Nephron progenitor cell (in vitro differentiated cells): ENCODE data around the gene SOCS6.

Source experiments
- DNase-seq: peaks from one replicate; pipeline ENCODE4 v3.0.0; 2021
- H3K27ac Mint-ChIP-seq: 2 replicates; pipeline ENCODE4 v1.8.0; 2021; ENCODE audit warnings: mild to moderate bottlenecking, moderate library complexity, mixed read lengths
- H3K27me3 Mint-ChIP-seq: 2 replicates; pipeline ENCODE4 v1.8.0; 2021; ENCODE audit warnings: mild to moderate bottlenecking, low read depth, mixed read lengths; ENCODE audit not compliant: poor library complexity
- H3K36me3 Mint-ChIP-seq: 2 replicates; pipeline ENCODE4 v1.8.0; 2021; ENCODE audit warnings: low read depth, mixed read lengths
- H3K4me1 Mint-ChIP-seq: 2 replicates; pipeline ENCODE4 v1.8.0; 2021; ENCODE audit warnings: mixed read lengths
- H3K4me3 Mint-ChIP-seq: 2 replicates; pipeline ENCODE4 v1.8.0; 2021; ENCODE audit warnings: mild to moderate bottlenecking, moderate library complexity, mixed read lengths
- H3K9me3 Mint-ChIP-seq: 2 replicates; pipeline ENCODE4 v1.8.0; 2021; ENCODE audit warnings: mild to moderate bottlenecking, moderate library complexity, mixed read lengths
- CTCF ChIP-seq: fragments of 200-600 bp; sonication (generic); IDR thresholded peaks from 2 replicates; pipeline ENCODE4 v1.5.0; 2021; ENCODE audit warnings: antibody characterized with exemption

SOCS6 gene

DNA sequence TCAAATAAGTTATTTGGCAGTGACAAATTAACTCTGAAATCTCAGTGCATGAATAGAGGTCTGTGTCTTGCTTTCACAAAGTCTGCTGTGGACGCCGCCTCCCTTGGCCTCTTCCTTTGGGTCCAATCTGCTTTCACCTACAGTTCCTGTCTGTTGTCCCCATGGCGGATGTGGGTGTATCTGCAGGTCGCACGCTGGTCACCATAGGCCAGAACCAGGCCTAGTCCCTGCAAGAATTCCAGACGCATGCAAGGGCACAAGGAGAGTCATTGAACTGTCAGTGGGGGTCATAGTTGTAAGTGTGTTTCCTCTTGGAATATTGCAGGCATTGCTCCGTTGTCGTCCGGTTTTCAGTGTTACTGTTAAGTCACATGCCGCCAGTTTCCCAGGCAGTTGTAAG lies 7.4 kb downstream of the SOCS6 start:
- no peak for TF ChIP-seq CTCF
- Mint-ChIP-seq H3K9me3 (peaks cover 6% of the 10 kb centered on the region), H3K27me3 (no peaks in the 10 kb centered on the region), H3K27ac (peak overlapping the region; percentile 88), H3K36me3 (peaks cover 32% of the 10 kb centered on the region), H3K4me3 (no peak overlapping the region), H3K4me1 (peaks cover 58% of the 10 kb centered on the region)
- DNase-seq, result no peak

DNA sequence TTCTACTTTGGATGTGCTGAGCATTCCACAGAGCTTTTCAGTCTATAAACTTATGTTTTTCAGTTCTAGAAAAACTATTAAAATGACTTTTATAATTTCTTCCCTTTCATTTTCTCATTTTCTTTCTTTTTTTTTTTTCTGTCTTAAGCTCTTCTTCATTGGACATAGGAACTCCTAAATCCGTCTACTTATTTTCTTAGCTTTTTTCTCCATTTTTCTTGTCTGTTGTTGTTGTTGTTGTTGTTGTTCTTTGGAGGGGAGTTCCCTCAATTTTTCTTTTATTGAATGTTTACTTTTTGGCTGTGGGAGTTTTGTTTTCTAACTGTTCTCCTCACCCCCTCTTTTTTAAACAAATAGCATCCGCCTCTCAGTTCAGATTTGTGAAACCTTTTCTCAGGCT lies 7.9 kb downstream of the SOCS6 start:
- H3K27ac Mint-ChIP-seq, result peak overlapping the region; percentile 88
- H3K9me3 Mint-ChIP-seq, result peaks cover 6% of the 10 kb centered on the region
- no peak for DNase-seq
- no peaks in the 10 kb centered on the region for H3K27me3 Mint-ChIP-seq
- H3K4me3 Mint-ChIP-seq, result no peak overlapping the region
- peaks cover 53% of the 10 kb centered on the region for H3K4me1 Mint-ChIP-seq
- H3K36me3 Mint-ChIP-seq, result peaks cover 28% of the 10 kb centered on the region
- no peak for TF ChIP-seq CTCF

GRCh38 chr18:70299393-70299792 lies 10.5 kb downstream of the SOCS6 start:
- Mint-ChIP-seq H3K9me3 (peaks cover 20% of the 10 kb centered on the region), H3K27me3 (no peaks in the 10 kb centered on the region), H3K27ac (no peak overlapping the region), H3K36me3 (peaks cover 35% of the 10 kb centered on the region), H3K4me1 (peaks cover 30% of the 10 kb centered on the region), H3K4me3 (no peak overlapping the region)
- no peak for TF ChIP-seq CTCF
- no peak for DNase-seq

- Mint-ChIP-seq H3K9me3 (peaks cover 31% of the 10 kb centered on the region), H3K27ac (no peak overlapping the region), H3K4me1 (peaks cover 7% of the 10 kb centered on the region), H3K4me3 (no peak overlapping the region), H3K36me3 (peaks cover 53% of the 10 kb centered on the region), H3K27me3 (no peaks in the 10 kb centered on the region)
- TF ChIP-seq CTCF, result no peak
- no peak for DNase-seq
Observed at GRCh38 chr18:70301667-70302066, 12.8 kb downstream of the SOCS6 start.

DNA sequence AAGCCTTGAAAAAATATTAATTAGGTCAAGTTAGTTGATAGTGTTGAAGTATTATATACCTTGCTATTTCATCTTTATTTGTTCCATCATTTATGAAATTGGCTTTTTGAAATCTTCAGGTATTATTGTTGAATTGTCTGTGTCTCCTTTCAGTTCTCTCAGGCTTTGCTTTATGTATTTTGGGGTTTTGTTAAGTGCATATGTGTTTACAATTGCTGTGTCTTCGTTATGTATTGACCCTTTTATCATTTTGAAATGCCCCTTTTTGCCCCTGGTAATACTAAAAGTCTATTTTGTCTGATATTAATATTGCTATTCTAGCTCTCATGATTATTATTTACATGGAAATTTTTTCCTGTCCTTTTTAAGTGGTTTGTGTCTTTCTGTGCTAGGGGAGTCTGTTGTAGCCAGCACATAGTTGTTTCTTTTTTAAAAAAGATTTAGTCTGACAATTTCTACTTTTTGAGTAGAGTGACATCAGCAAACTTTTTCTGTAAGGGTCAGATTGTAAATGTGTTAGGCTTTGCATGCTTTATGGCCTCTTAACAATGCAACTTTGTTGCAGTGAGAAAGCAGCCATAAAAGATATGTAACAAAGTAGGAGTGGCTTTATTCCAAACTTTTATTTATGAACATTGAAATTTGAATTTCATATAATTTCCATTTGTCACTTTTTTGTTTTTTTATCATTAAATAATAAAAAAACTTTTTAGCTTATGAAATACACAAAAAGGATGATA lies 19.9 kb downstream of the SOCS6 start:
- no peaks in the 10 kb centered on the region for H3K4me1 Mint-ChIP-seq
- DNase-seq, result no peak
- H3K27me3 Mint-ChIP-seq, result no peaks in the 10 kb centered on the region
- peaks cover 71% of the 10 kb centered on the region for H3K36me3 Mint-ChIP-seq
- peaks cover 65% of the 10 kb centered on the region for H3K9me3 Mint-ChIP-seq
- TF ChIP-seq CTCF, result no peak
- H3K4me3 Mint-ChIP-seq, result no peak overlapping the region
- H3K27ac Mint-ChIP-seq, result no peak overlapping the region
